ENCODE measurements around the gene CNGB1. TPM values are rescaled to one million over a fixed set of nuclear protein-coding genes. Genes with fewer than 3 reads are reported as not detected.
A peak's percentile ranks its signal among the peaks of the same experiment; 100 is the strongest.
"Not testable (repeated sequence)": the region's sequence is repeated elsewhere in the genome, so short reads cannot be mapped to it uniquely, and the experiment has no call there.

Gene CNGB1
- total RNA-seq, 4 donors from 2014 or later, result 0.13 TPM; not detected in 3

GRCh38 chr16:57985204-57986181, 14.6 kb upstream of the CNGB1 start:
- Histone ChIP-seq H3K9me3 (no peaks in the 10 kb centered on the region), H3K27me3 (no peaks in the 10 kb centered on the region), H3K4me3 (replicated peaks in 1 of 3) (peak overlapping the region; percentile 5 to 38 (median 17)), H3K27ac (peak overlapping the region; percentile 54 to 70 (median 63)), H3K4me1 (peaks cover 17 to 42% of the 10 kb centered on the region in 2 donors), H3K36me3 (no peaks in the 10 kb centered on the region)
- no peak for TF ChIP-seq CTCF (IDR thresholded peaks at IDR 0.05)
- no peak for TF ChIP-seq POLR2A (IDR thresholded peaks at IDR 0.05)
- intact Hi-C loops (cut with DNase I), result no loop called here
- 50 to 54% methylated on average over 22 to 25 of the region's 62 CpGs for WGBS, 2 donors
- DNase-seq, result peak; percentile 29 to 36

- WGBS, 2 donors, result 22 to 32% methylated on average over 21 to 25 of the region's 64 CpGs
- H3K9me3 ChIP-seq, result no peaks in the 10 kb centered on the region
- peak; percentile 94 for DNase-seq
- intact Hi-C loops (cut with DNase I), result no loop called here
- peak overlapping the region; percentile 54 to 70 (median 63) for H3K27ac ChIP-seq
- H3K27me3 ChIP-seq, result no peaks in the 10 kb centered on the region
- TF ChIP-seq POLR2A (IDR thresholded peaks at IDR 0.05) (peak in 1 of 2 donors; percentile 26), CTCF (IDR thresholded peaks at IDR 0.05) (no peak)
- peaks cover 13 to 37% of the 10 kb centered on the region in 2 donors for H3K4me1 ChIP-seq
- H3K36me3 ChIP-seq, result no peaks in the 10 kb centered on the region
- peak overlapping the region; percentile 5 to 38 (median 17) for H3K4me3 ChIP-seq (replicated peaks in 1 of 3)
Observed at GRCh38 chr16:57984443-57985203, 13.7 kb upstream of the CNGB1 start.

GRCh38 chr16:57982385-57982784, 11.5 kb upstream of the CNGB1 start:
- Histone ChIP-seq H3K27ac (no peak overlapping the region), H3K9me3 (no peaks in the 10 kb centered on the region), H3K4me1 (peaks cover 5 to 20% of the 10 kb centered on the region in 2 donors), H3K36me3 (no peaks in the 10 kb centered on the region), H3K4me3 (replicated peaks in 1 of 3) (no peak overlapping the region), H3K27me3 (no peaks in the 10 kb centered on the region)
- WGBS, 2 donors, result 82 to 87% methylated on average over 5 of the region's 5 CpGs
- intact Hi-C loops (cut with DNase I), result no loop called here
- TF ChIP-seq POLR2A (IDR thresholded peaks at IDR 0.05) (no peak), CTCF (IDR thresholded peaks at IDR 0.05) (no peak)
- DNase-seq, result no peak

GRCh38 chr16:57981636-57982035, 10.7 kb upstream of the CNGB1 start:
- WGBS, 2 donors, result 89 to 93% methylated on average over 7 of the region's 7 CpGs
- Histone ChIP-seq H3K4me1 (peaks cover 5 to 20% of the 10 kb centered on the region in 2 donors), H3K27me3 (no peaks in the 10 kb centered on the region)

GRCh38 chr16:57979006-57979585, 8.2 kb upstream of the CNGB1 start:
- no peak for DNase-seq
- no peak overlapping the region for H3K4me3 ChIP-seq (replicated peaks in 1 of 3)
- H3K9me3 ChIP-seq, result no peaks in the 10 kb centered on the region
- WGBS, 2 donors, result 86 to 92% methylated on average over 11 of the region's 11 CpGs
- TF ChIP-seq POLR2A (IDR thresholded peaks at IDR 0.05), result no peak
- TF ChIP-seq CTCF (IDR thresholded peaks at IDR 0.05), result no peak
- no peak overlapping the region for H3K27ac ChIP-seq
- H3K27me3 ChIP-seq, result no peaks in the 10 kb centered on the region
- H3K4me1 ChIP-seq, result no peaks in the 10 kb centered on the region
- intact Hi-C loops (cut with DNase I), result no loop called here
- no peaks in the 10 kb centered on the region for H3K36me3 ChIP-seq

More at GRCh38 chr16:57981636-57982035, 10.7 kb upstream of the CNGB1 start:
- no peak overlapping the region for H3K4me3 ChIP-seq (replicated peaks in 1 of 3)
- no peak for DNase-seq
- H3K27ac ChIP-seq, result no peak overlapping the region
- no peak for TF ChIP-seq POLR2A (IDR thresholded peaks at IDR 0.05)
- no peaks in the 10 kb centered on the region for H3K36me3 ChIP-seq
- H3K9me3 ChIP-seq, result no peaks in the 10 kb centered on the region
- intact Hi-C loops (cut with DNase I), result no loop called here

- 93 to 97% methylated on average over 2 of the region's 2 CpGs for WGBS, 2 donors
- H3K27ac ChIP-seq; intact Hi-C loops (cut with DNase I): not testable (repeated sequence)
Observed at GRCh38 chr16:57978070-57978465, 7.1 kb upstream of the CNGB1 start.

More at GRCh38 chr16:57978070-57978465, 7.1 kb upstream of the CNGB1 start:
- H3K4me1 ChIP-seq; H3K9me3 ChIP-seq; H3K36me3 ChIP-seq; DNase-seq; H3K27me3 ChIP-seq; H3K4me3 ChIP-seq (replicated peaks in 1 of 3): not testable (repeated sequence)
